Aorta (tissue), 5 donors: ENCODE data around the gene LLGL2. TPM values are rescaled to one million over a fixed set of nuclear protein-coding genes. Genes with fewer than 3 reads are reported as not detected.

ENCODE experiments used
- ATAC-seq: fragments of 200-7000 bp; cut with Tn5 transposase; one replicate; pipeline ENCODE4 v1.9.1; 2022; ENCODE audit warnings: moderate library complexity; ENCODE audit not compliant: low FRiP score
- DNase-seq, 2 donors: peaks; one replicate each; pipeline ENCODE4 v3.0.0-alpha.2; 2020
- H3K27ac ChIP-seq, 2 donors: one replicate each; pipeline ENCODE4 v1.5.1; 2013; ENCODE audit warnings: low read length in 2 of 2, mild to moderate bottlenecking in 2 of 2, moderate library complexity in 2 of 2, control low read depth in 1 of 2, inconsistent platforms in 1 of 2, low read depth in 1 of 2
- H3K27me3 ChIP-seq, 2 donors: one replicate each; pipeline ENCODE4 v1.6.1; 2013; ENCODE audit warnings: control low read depth in 1 of 2, low read length in 1 of 2, mild to moderate bottlenecking in 1 of 2, moderate library complexity in 1 of 2; ENCODE audit not compliant: insufficient read depth in 2 of 2, control insufficient read depth in 1 of 2
- H3K36me3 ChIP-seq, 2 donors: one replicate each; pipeline ENCODE4 v1.6.1; 2013; ENCODE audit warnings: control low read depth in 1 of 2, low read length in 1 of 2, mild to moderate bottlenecking in 1 of 2; ENCODE audit not compliant: insufficient read depth in 2 of 2, control insufficient read depth in 1 of 2
- H3K4me1 ChIP-seq, 2 donors: one replicate each; pipeline ENCODE4 v1.6.1; 2013; ENCODE audit warnings: low read length in 2 of 2, control low read depth in 1 of 2, mild to moderate bottlenecking in 1 of 2, moderate library complexity in 1 of 2; ENCODE audit not compliant: insufficient read depth in 2 of 2, control insufficient read depth in 1 of 2
- H3K4me3 ChIP-seq, 2 donors: one replicate each; pipeline ENCODE4 v1.5.1; 2013; ENCODE audit warnings: low read length in 2 of 2, control low read depth in 1 of 2, mild to moderate bottlenecking in 1 of 2
- H3K9me3 ChIP-seq: one replicate; pipeline ENCODE4 v1.6.1; 2013; ENCODE audit warnings: mild to moderate bottlenecking, low read length; ENCODE audit not compliant: control insufficient read depth
- WGBS, 2 donors: extraction: QIAGEN DNeasy Blood & Tissue Kit; methylation state at CpG; one replicate each; pipeline ENCODE4 v1.1.7; 2013; 5-methylcytosine and 5-hydroxymethylcytosine counted together
- intact Hi-C, 2 donors: fragments of 100-400 bp; cut with DNase I; formaldehyde crosslinking; loops; one replicate each; pipeline versions ENCODE4 v1.14.2 to v1.15.0; 2022
- polyA plus RNA-seq, 2 donors: library from polyadenylated mRNA; stranded (reverse); fragments of 200-250 nt; gene quantifications; one replicate each; pipeline ENCODE4 v1.2.3, GENCODE V29; 2013
- total RNA-seq, 2 donors: library from RNA; stranded (reverse); fragmentation: NEBNext Ultra II Directional; extraction: Animal tissue kit (Norgen Biotek cat#: 25700); gene quantifications; one replicate each; pipeline ENCODE4 v1.2.1, GENCODE V29; 2021
- donor health status: healthy with polysubstance abuse.
- donor health status: Bipolar disorder and iron deficiency.
- donor health status: DM: no; HTN: no; CAD: no.
- donor health status: DM: no; HTN: no; CAD: no.
- donor health status: DM: yes; HTN: yes; CAD: no.

LLGL2 gene
- total and polyA plus RNA-seq, 4 donors = 9.7 to 14.4 (median 10.6) TPM

DNA sequence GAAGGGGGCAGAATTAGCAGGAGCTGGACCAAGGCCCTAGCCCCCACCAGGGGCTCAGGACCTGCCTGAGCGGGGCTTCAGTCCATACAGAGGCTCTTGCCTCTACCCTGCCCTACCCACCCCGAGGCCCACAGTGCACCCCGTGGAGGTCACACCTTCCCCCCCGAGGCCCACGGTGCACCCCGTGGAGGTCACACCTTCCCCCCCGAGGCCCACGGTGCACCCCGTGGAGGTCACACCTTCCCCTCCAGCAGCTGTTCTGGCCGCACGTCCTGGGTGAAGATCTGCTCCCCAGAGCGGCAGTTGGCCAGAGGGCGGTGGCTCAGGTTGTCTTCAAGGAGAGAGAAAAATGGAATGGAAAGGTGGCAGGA, 21.5 kb upstream of the LLGL2 start:
- DNase-seq (no peak), ATAC-seq (no peak)
- WGBS, 2 donors = 76 to 78% methylated on average over 13 of the region's 13 CpGs
- Histone ChIP-seq H3K27ac (no peak overlapping the region), H3K9me3 (no peaks in the 10 kb centered on the region), H3K27me3 (no peaks in the 10 kb centered on the region), H3K4me3 (no peak overlapping the region), H3K4me1 (no peaks in the 10 kb centered on the region), H3K36me3 (peaks cover 0 to 5% of the 10 kb centered on the region in 2 donors)
- intact Hi-C loops = no loop called here

DNA sequence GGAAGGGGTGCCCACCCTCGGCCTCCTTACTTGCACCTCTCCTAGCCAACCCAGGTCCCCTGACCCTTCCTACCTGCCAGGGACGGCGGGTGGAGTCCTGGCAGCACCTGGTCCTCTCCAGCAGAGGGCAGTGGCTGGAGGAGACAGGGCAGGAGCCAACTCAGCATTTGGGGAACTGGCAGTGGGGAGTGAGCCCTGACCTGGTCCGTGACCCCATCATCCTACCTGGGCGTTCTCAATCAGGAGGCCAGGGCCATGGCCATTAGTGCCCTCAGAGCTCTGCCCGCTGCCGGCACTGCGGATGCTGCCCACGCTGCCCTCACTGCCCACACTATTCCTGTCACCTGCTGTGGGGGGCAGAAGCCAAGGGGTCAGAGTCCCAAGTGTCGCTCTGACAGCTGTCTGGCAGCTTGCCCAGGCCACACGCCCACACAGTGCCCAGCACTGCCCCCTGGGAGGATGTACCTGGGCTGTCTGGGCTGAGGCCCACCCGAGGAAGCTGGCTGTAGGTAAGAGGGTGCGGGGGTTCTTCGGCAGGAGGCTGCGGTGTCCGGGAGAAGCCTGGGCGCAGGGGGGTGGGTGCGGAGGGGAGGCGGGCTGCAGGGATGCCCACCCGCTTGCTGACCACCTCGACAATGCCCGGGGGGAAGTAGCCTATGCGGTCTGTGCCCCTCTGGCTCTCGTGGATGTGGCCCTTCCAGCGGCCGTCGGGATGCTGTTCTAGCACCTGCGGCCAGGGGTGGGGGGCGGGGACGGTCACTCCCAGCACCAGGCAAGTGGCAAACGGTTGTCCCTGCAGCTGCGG, 20.9 kb upstream of the LLGL2 start:
- ATAC-seq (no peak), DNase-seq (no peak)
- H3K4me3 ChIP-seq = no peak overlapping the region
- 76% methylated on average over 32 of the region's 32 CpGs for whole genome bisulfite sequencing, 2 donors
- H3K4me1 ChIP-seq = peaks cover 0 to 3% of the 10 kb centered on the region in 2 donors
- peaks cover 0 to 5% of the 10 kb centered on the region in 2 donors for H3K36me3 ChIP-seq
- no peaks in the 10 kb centered on the region for H3K9me3 ChIP-seq
- H3K27ac ChIP-seq = no peak overlapping the region
- H3K27me3 ChIP-seq = no peaks in the 10 kb centered on the region
- intact Hi-C loops = no loop called here

DNA sequence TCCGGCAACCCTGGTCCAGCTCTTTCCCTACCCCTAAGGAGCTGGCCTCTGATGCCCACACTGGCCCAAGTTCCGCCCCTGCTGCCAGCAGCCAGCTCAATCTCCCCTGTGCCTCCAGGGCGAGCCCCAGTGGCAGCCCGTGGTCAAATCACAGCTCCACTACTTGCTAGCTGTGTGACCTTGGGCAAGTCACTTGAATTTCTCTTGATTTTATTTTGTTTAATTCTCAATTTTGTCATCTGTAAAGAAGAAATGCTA, 20.4 kb upstream of the LLGL2 start:
- intact Hi-C loops = no loop called here
- 90 to 91% methylated on average over 4 of the region's 4 CpGs for WGBS, 2 donors
- Histone ChIP-seq H3K4me3 (no peak overlapping the region), H3K4me1 (peaks cover 0 to 3% of the 10 kb centered on the region in 2 donors), H3K27me3 (no peaks in the 10 kb centered on the region), H3K27ac (no peak overlapping the region), H3K9me3 (no peaks in the 10 kb centered on the region), H3K36me3 (peaks cover 0 to 5% of the 10 kb centered on the region in 2 donors)
- ATAC-seq (no peak), DNase-seq (no peak)

GRCh38 chr17:75505640-75506039, 19.9 kb upstream of the LLGL2 start:
- Histone ChIP-seq H3K36me3 (peaks cover 0 to 5% of the 10 kb centered on the region in 2 donors), H3K4me1 (peaks cover 0 to 3% of the 10 kb centered on the region in 2 donors), H3K27ac (no peak overlapping the region), H3K9me3 (no peaks in the 10 kb centered on the region), H3K27me3 (no peaks in the 10 kb centered on the region), H3K4me3 (no peak overlapping the region)
- ATAC-seq (no peak), DNase-seq (no peak)
- WGBS, 2 donors = 79 to 83% methylated on average over 15 of the region's 15 CpGs
- intact Hi-C loops = no loop called here

- 89 to 90% methylated on average over 21 of the region's 21 CpGs for WGBS, 2 donors
- Histone ChIP-seq H3K4me3 (no peak overlapping the region), H3K27me3 (no peaks in the 10 kb centered on the region), H3K27ac (no peak overlapping the region), H3K4me1 (peaks cover 0 to 3% of the 10 kb centered on the region in 2 donors), H3K36me3 (peaks cover 0 to 5% of the 10 kb centered on the region in 2 donors), H3K9me3 (no peaks in the 10 kb centered on the region)
- intact Hi-C loops = no loop called here
- no peak for DNase-seq
- ATAC-seq = no peak
Measured at GRCh38 chr17:75506134-75506533, 19.4 kb upstream of the LLGL2 start.

DNA sequence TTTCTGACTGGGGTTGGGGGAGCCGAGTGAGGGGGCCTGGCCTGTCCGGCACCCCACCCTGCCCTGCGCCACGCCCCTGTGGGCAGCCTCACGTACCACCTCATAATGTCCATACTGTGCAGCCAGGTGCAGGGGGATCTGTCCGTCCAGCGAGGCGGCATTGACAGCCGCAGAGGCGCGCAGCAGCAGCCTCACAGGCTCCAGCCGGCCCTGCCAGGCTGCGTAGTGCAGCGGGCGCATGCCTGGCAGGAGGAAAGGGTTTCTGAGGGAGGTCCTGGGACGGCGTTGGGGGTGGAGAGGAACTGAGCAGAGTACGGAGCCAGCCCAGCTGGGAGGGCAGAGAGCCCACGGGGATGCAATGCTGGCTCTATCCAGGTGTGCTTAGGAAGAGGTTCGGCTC, 18.6 kb upstream of the LLGL2 start:
- ATAC-seq (no peak), DNase-seq (no peak)
- H3K4me1 ChIP-seq = peaks cover 0 to 3% of the 10 kb centered on the region in 2 donors
- H3K9me3 ChIP-seq = no peaks in the 10 kb centered on the region
- no peaks in the 10 kb centered on the region for H3K27me3 ChIP-seq
- no peak overlapping the region for H3K27ac ChIP-seq
- H3K36me3 ChIP-seq = peaks cover 0 to 5% of the 10 kb centered on the region in 2 donors
- H3K4me3 ChIP-seq = no peak overlapping the region
- intact Hi-C loops = no loop called here
- 88 to 90% methylated on average over 20 of the region's 20 CpGs for WGBS, 2 donors

- Histone ChIP-seq H3K27me3 (no peaks in the 10 kb centered on the region), H3K4me3 (no peak overlapping the region), H3K36me3 (peaks cover 0 to 5% of the 10 kb centered on the region in 2 donors), H3K9me3 (no peaks in the 10 kb centered on the region), H3K27ac (no peak overlapping the region), H3K4me1 (peaks cover 0 to 3% of the 10 kb centered on the region in 2 donors)
- WGBS, 2 donors = 52 to 65% methylated on average over 18 to 27 of the region's 27 CpGs
- no peak for DNase-seq
- no peak for ATAC-seq
- intact Hi-C loops = no loop called here
Measured at GRCh38 chr17:75507733-75508719, 17.5 kb upstream of the LLGL2 start.

DNA sequence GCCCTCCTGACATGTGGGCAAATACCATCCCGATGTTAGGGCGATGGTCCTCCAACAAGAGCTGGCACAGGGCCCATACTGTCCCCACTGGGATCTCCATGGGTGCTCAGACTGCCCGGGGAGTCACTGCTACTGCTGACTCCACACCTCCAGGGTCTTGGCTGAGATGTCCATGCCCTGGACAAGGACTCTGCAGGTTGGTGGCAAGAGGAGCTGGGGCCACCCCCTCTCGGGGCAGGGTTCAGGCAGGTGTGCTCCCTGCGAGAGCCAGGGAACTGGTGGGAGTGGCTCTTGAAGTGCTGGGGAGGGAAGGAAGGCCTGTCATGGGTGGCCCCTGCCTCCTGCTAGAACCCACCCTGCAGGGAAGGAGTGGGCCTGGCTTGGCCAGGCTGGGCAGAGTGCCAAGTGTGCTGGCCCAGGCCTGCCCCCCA, 16.6 kb upstream of the LLGL2 start:
- H3K9me3 ChIP-seq = no peaks in the 10 kb centered on the region
- H3K4me3 ChIP-seq = no peak overlapping the region
- intact Hi-C loops = no loop called here
- peaks cover 0 to 5% of the 10 kb centered on the region in 2 donors for H3K36me3 ChIP-seq
- H3K27ac ChIP-seq = no peak overlapping the region
- no peak for ATAC-seq
- WGBS, 2 donors = 38 to 42% methylated on average over 5 of the region's 5 CpGs
- no peaks in the 10 kb centered on the region for H3K27me3 ChIP-seq
- peaks cover 2 to 3% of the 10 kb centered on the region in 2 donors for H3K4me1 ChIP-seq
- no peak for DNase-seq
